ENCODE measurements around the gene FBXL12.
"Not testable (repeated sequence)": the region's sequence is repeated elsewhere in the genome, so short reads cannot be mapped to it uniquely, and the experiment has no call there.

Gene FBXL12

DNA sequence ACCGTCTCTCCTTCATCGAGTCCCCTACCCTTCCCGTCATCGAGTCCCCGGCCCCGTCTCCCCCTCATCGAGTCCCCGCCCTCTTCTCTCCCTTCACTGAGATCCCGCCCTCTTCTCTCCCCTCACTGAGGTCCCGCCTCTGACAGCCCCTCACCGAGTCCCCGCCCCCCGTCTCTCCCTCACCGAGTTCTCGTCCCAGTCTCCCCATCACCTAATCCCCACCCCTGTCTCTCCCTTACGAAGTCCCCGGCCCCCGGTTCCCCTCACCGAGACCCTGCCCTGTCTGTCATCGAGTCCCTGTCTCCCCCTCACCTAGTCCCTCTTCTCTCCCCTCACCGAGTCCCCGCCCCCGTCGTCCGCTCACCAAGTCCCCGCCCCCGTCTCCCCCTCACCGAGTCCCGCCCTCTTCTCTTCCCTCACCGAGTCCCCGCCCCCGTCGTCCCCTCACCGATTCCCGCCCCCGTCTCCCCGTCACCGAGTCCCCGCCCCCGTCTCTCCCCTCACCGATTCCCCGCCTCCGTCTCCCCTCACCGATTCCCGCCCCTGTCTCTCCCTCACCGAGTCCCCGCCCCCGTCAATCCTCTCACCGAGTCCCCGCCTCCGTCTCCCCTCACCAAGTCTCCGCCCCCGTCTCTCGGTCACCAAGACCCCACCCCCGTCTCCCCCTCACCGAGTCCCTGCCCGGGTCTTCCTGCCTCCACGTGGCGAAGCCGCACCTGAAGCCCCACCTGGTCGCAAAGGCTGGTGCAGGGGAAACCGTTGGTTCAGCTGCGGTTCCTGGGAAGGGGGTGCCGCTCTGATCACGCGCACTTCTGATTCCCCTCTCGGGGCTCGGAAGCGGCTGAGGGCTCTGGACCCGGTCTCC is 26.4 kb downstream of the FBXL12 start:
- DNase-seq (ENCODE audit: low spot score) = peak; percentile 89

DNA sequence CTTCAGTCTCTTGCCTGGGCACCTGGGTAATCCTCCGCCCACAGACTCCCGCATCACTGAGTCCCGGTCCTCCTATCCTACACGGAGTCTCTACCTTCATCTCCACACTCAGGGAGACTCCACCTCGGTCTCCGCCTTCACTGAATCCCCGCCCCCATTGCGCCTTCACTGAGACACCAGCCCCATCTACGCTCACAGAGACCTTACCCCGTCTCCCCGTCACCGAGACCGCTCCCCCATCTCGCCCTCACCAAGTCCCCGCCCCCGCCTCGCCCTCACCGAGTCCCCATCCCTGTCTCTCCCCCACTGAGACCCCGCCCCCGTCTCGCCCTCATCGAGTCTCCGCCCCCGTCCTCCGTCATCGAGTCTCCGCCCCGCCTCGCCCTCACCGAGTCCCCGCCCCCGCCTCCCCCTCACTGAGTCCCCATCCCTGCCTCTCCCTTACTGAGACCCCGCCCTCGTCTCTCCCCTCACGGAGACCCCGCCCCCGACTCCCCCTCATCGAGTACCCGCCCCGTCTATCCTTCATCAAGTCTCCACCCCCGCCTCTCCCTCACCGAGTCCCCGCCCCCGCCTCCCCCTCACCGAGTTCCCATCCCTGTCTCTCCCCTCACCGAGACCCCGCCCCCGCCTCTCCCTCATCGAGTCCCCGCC is 27.2 kb downstream of the FBXL12 start:
- DNase-seq (ENCODE audit: low spot score) = peak; percentile 92

DNA sequence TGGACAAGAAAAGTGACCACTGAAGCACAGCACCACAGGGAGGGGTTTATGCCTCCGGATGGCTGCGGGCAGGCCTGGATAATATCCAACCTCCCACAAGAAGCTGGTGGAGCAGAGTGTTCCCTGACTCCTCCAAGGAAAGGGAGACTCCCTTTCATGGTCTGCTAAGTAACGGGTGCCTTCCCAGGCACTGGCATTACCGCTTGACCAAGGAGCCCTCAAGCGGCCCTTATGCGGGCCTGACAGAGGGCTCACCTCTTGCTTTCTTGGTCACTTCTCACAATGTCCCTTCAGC is 27.9 kb downstream of the FBXL12 start:
- not testable (repeated sequence) for DNase-seq (ENCODE audit: low spot score)

DNA sequence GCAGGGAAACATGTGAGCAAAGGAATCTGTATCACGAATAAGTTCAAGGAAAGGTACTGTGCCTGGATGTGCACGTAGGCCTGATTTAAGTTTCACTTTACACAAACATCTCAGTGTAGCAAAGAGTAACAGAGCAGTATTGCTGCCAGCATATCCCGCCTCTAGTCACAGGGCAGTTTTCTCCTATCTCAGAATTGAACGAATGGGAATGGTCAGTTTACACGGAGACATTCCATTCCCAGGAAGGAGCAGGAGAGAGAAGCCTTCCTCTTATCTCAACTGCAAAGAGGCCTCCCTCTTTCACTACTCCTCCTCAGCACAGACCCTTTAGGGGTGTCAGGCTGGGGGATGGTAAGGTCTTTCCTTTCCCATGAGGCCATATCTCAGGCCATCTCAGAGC is 29.3 kb downstream of the FBXL12 start:
- not testable (repeated sequence) for DNase-seq (ENCODE audit: low spot score)

DNA sequence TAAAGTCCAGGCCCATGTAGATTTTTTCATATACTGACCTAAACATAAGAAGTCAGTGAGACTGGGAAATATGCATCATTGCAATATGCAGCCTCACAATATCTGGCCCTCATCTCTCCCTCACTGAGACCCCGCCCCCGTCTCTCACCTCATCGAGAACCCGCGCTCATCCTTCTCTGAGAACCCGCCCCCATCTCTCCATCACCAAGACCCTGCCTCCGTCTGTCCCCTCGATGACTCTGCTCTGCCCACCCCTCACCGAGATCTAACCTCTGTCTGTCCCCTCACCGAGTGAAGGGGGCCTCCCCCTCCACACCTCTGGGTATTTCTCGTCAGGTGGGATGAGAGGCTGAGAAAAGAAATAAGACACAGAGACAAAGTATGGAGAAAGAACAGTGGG is 29.8 kb downstream of the FBXL12 start:
- DNase-seq (ENCODE audit: low spot score) = no peak

DNA sequence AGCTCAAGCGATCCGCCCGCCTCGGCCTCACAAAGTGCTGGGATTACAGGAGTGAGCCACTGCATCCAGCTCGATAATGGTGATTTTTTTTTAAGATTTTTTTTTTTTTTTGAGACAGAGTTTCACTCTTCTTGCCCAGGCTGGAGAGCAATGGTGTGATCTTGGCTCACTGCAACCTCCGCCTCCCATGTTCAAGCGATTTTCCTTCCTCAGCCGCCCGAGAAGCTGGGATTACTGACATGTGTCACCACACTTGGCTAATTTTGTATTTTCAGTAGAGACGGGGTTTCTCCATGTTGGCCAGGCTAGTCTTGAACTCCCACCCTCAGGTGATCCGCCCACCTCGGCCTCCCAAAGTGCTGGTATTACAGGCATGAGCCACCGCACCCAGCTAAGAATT is 30.3 kb downstream of the FBXL12 start:
- not testable (repeated sequence) for DNase-seq (ENCODE audit: low spot score)

DNA sequence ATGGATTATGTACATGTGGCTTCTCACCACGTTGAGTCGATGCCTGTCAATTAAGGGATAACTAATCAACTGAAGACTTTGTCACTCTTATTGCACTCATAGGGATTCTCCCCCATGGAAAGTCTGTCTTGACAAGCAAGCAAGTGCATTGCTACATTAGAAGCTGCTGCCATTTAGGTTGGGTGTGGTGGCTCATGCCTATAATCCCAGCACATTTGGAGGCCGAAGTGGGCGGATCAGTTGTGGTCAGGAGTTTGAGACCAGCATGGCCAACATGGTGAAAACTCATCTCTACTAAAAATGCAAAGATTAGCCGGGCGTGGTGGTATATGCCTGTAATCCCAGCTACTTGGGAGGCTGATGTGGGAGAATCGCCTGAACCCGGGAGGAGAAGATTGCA is 32.1 kb downstream of the FBXL12 start:
- DNase-seq (ENCODE audit: low spot score) = no peak

DNA sequence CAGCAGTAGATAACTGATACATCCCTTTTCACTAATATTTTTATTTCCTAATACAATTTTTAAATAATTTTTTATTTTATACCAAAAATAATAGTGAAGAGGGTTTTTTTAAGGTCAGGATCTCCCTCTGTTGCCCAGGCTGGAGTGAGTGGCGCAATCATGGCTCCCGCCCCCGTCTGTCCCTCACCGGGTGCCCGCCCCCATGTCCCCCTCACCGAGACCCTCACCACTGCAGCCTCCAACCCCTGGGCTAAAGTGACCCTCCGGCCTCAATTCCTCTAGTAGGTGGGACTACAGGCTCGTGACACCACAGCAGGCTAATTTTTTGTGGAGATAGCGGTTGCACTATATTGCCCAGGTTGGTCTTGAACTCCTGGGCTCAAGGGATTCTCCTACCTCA is 32.5 kb downstream of the FBXL12 start:
- DNase-seq (ENCODE audit: low spot score) = no peak

DNA sequence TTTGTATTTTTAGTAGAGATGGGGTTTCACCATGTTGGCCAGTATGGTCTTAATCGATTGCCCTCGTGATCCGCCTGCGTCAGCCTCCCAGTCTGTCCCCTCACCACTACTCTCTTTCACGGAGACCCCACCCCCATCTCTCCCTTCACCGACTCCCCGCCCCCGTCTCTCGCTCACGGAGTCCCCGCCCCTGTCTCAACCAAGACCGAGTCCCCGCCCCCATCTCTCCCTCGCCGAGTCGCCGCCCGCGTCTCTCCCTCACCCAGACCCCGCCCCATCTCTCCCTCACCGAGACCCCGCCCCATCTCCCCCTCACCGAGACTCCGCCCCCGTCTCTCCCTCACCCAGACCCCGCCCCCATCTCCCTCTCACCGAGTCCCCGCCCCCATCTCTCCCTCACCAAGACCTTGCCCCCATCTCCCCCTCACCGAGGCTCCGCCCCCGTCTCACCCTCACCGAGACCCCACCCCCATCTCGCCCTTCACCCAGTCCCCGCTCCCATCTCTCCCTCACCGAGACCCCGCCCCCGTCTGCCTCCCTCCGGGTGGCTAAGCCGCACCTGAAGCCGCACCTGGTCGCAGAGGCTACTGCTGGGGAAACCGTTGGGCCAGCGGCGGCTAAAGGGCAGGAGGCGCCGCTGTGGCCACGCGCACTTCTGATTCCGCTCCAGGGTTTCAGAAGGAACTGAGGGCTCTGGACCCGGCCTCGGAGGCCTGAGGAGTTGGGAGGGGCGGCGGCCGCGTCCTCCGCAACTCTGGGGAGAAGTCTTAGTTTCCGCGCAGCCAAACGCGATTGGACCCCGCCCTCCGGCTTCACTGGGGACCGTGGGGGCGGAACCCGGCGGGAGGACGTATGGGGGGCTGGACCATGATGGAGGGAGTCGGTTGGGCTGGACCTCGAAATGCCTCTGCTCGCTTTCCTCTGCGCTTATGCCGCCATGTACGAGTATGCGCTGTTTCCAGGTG is 33.2 kb downstream of the FBXL12 start:
- DNase-seq (ENCODE audit: low spot score) = peak; percentile 95

DNA sequence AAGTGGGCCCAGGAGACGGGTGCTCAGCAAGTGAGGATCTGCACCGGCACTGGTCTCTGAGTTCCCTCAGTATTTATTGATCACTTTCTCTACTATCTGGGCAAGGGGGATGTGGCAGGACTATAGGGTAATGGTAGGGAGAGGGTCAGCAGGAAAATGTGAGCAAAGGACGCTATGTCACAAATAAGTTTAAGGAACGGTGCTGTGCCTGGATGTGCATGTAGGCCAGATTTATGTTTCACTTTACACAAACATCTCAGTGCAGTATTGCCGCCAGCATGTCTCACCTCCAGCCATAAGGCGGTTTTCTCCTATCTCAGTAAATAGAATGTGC is 34.7 kb downstream of the FBXL12 start:
- not testable (repeated sequence) for DNase-seq (ENCODE audit: low spot score)

DNA sequence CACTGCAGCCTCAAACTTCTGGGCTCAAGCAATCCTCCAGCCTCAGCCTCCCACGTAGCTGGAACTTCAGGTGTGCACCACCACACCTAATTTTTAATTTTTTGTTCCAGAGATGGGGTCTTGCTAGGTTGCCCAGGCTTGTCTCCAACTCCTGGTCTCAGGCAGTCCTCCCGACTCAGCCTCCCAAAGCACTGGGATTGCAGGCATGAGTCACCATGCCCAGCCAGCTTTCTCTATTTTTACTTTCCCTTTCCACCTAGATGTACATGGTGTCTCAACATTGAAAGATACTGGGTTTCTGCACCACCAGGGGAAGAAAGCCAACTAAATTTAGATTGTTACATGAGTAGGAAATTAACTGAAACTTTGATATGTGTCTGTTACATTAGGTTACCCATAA is 36.5 kb downstream of the FBXL12 start:
- no peak for DNase-seq (ENCODE audit: low spot score)

DNA sequence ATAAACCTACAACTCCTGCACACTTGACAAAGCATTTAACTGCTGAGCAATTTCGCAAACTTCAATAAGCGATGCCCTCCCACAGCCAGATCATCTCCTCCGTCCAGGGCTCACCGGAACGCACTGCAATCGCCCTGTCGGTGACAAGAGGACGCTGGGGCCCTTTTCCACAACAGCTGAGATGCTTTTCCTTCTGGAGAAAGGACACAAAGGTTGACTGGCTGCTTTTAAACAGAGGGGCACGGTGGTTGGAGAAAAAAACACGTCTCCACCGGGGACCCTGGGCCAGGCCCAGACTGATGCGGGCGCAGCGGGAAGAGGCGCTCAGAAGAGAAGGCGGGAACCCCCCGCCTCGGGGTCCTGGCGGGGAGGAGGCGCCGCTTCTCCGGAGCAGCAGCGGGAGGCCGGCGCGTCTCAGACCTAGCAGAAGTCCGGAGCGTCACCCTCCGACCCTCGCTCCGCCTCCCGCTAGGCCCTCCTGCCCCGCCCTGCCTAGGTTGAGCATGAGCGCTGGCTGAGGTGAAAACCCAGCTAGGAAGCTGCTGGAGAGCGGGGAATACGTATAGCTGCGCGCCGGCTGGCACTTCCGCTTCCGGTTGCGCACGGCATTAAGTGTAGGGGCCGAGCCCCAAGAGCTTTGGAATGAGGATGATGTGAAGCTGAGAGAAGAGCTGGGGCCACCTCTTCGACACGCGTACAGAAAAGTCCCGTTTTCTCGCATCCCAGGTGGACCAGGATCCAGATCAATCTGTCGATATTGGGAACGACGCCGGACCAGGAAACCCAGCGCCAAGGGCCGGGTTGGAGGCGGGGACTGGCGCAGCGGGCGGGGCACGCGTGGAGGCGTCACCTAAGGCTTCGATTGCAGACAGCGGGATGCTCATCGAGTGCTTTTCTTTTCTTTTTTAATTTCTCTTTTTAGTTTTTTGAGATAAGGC is 50.4 kb downstream of the FBXL12 start, which contains the start of gene ZNF846:
ZNF846 (minus strand) TSS at position 564 of the 938 bp plus-strand sequence. CDS start 3,788 bp downstream, outside the sequence.
- peak; percentile 93 for DNase-seq (ENCODE audit: low spot score)
